B cell (primary cell): ENCODE measurements around the gene RSPH1. TPM values are rescaled to one million over a fixed set of nuclear protein-coding genes. Genes with fewer than 3 reads are reported as not detected.

Source experiments
- ATAC-seq: fragments of 200-7000 bp; cut with Tn5 transposase; one replicate; pipeline ENCODE4 v1.10.0; 2021; ENCODE audit warnings: low read depth, mild to moderate bottlenecking, moderate number of reproducible peaks, moderate library complexity
- CTCF ChIA-PET: fragments of 350-600 bp; sonication (Branson Sonifier 250); formaldehyde crosslinking; loops from one replicate; lab custom pipeline; 2021; ENCODE audit warnings: antibody characterized with exemption, inconsistent platforms; lab: Charles Lee
- POLR2A ChIA-PET: fragments of 350-600 bp; sonication (Branson Sonifier 250); formaldehyde crosslinking; loops from one replicate; lab custom pipeline; 2021; ENCODE audit warnings: antibody characterized with exemption; lab: Charles Lee
- DNase-seq: peaks from one replicate; pipeline ENCODE4 v3.0.0; 2013
- H2AFZ ChIP-seq: 2 replicates; pipeline ENCODE4 v1.6.1; 2012; ENCODE audit warnings: mild to moderate bottlenecking, low read depth, low read length; ENCODE audit not compliant: insufficient read depth, poor library complexity, severe bottlenecking
- H3K27ac ChIP-seq, 2 donors: 1 replicate in 1 of 2; 2 replicates in 1 of 2; pipeline ENCODE4 v1.5.1; 2012 to 2013; ENCODE audit warnings: low read length in 2 of 2, mild to moderate bottlenecking in 2 of 2, moderate library complexity in 1 of 2
- H3K27me3 ChIP-seq, 4 experiments: fragments of 200-600 bp in 1 of 4; sonication (generic) in 1 of 4; replicated peaks in 1 of 4; 1 replicate in 2 of 4; 2 replicates in 2 of 4; pipeline versions ENCODE4 v1.6.1 to v1.7.0; 2013 to 2016; ENCODE audit warnings: low read length in 3 of 4, mild to moderate bottlenecking in 2 of 4, mixed read lengths in 1 of 4, moderate library complexity in 1 of 4; ENCODE audit not compliant: insufficient read depth in 4 of 4, control insufficient read depth in 3 of 4; ENCODE audit errors: control extremely low read depth in 1 of 4
- H3K36me3 ChIP-seq, 2 experiments: replicated peaks in 1 of 2; 1 replicate in 1 of 2; 2 replicates in 1 of 2; pipeline versions ENCODE4 v1.6.1 to v1.7.1; 2013; ENCODE audit warnings: low read length in 1 of 2; ENCODE audit not compliant: insufficient read depth in 2 of 2, control insufficient read depth in 1 of 2; ENCODE audit errors: control extremely low read depth in 1 of 2, extremely low read depth in 1 of 2
- H3K4me1 ChIP-seq, 2 donors: fragments of 200-600 bp in 1 of 2; sonication (generic) in 1 of 2; 1 replicate in 1 of 2; 2 replicates in 1 of 2; pipeline versions ENCODE4 v1.5.1 to v1.6.1; 2013 to 2017; ENCODE audit warnings: low read length in 2 of 2; ENCODE audit not compliant: control insufficient read depth in 2 of 2, insufficient read depth in 2 of 2
- H3K4me2 ChIP-seq: replicated peaks from 2 replicates; pipeline ENCODE3; 2012; ENCODE audit warnings: mild to moderate bottlenecking, low read depth, low read length; ENCODE audit not compliant: poor library complexity, severe bottlenecking
- H3K4me3 ChIP-seq, 5 experiments: fragments of 200-600 bp in 1 of 5; sonication (generic) in 1 of 5; 1 replicate in 3 of 5; 2 replicates in 2 of 5; pipeline versions ENCODE4 v1.5.1 to v1.7.0; 2011 to 2016; ENCODE audit warnings: low read length in 4 of 5, mild to moderate bottlenecking in 4 of 5, low read depth in 2 of 5, control low read depth in 1 of 5, moderate library complexity in 1 of 5; ENCODE audit not compliant: insufficient read depth in 1 of 5; ENCODE audit errors: control extremely low read depth in 1 of 5, extremely low read depth in 1 of 5
- H3K79me2 ChIP-seq: fragments of 200-600 bp; sonication (generic); one replicate; pipeline ENCODE4 v1.6.0; 2016; ENCODE audit warnings: low read length; ENCODE audit not compliant: control insufficient read depth, insufficient read depth
- H3K9ac ChIP-seq: fragments of 200-600 bp; sonication (generic); 2 replicates; pipeline ENCODE4 v1.6.1; 2017; ENCODE audit warnings: mild to moderate bottlenecking, low read length, moderate library complexity
- H3K9me3 ChIP-seq, 3 donors: one replicate each; pipeline versions ENCODE4 v1.6.1 to v1.7.1; 2013; ENCODE audit warnings: low read length in 2 of 3; ENCODE audit not compliant: control insufficient read depth in 2 of 3, insufficient read depth in 1 of 3; ENCODE audit errors: control extremely low read depth in 1 of 3
- H4K20me1 ChIP-seq: 2 replicates; pipeline ENCODE4 v1.6.0; 2012; ENCODE audit warnings: mild to moderate bottlenecking, low read length; ENCODE audit not compliant: insufficient read depth, control insufficient read depth, poor library complexity, severe bottlenecking
- H3K27ac Mint-ChIP-seq: one replicate; pipeline ENCODE4 v1.8.0; 2021; ENCODE audit warnings: mixed read lengths
- H3K27me3 Mint-ChIP-seq: one replicate; pipeline ENCODE4 v1.8.0; 2021; ENCODE audit warnings: mixed read lengths
- H3K4me1 Mint-ChIP-seq: one replicate; pipeline ENCODE4 v1.8.0; 2021; ENCODE audit warnings: mixed read lengths
- H3K4me3 Mint-ChIP-seq: one replicate; pipeline ENCODE4 v1.8.0; 2021; ENCODE audit warnings: mixed read lengths
- H3K9me3 Mint-ChIP-seq: one replicate; pipeline ENCODE4 v1.8.0; 2022; ENCODE audit warnings: mixed read lengths; ENCODE audit not compliant: insufficient read depth
- EZH2 ChIP-seq: IDR thresholded peaks from 2 replicates; pipeline ENCODE4 v1.6.1; 2012; ENCODE audit warnings: borderline replicate concordance, low read depth, mild to moderate bottlenecking, moderate library complexity, low read length; ENCODE audit not compliant: insufficient read depth, poor library complexity, severe bottlenecking
- WGBS: methylation state at CpG from one replicate; pipeline ENCODE4 v1.1.5; 2013; ENCODE audit warnings: missing lambda C conversion rate; ENCODE audit not compliant: insufficient coverage; 5-methylcytosine and 5-hydroxymethylcytosine counted together
- intact Hi-C: fragments of 100-400 bp; cut with micrococcal nuclease; formaldehyde crosslinking; loops from one replicate; pipeline ENCODE4 v1.10.0; 2022
- polyA plus RNA-seq: library from polyadenylated mRNA; depleted of rRNA; stranded (reverse); fragments of >200 nt; gene quantifications from 2 replicates; pipeline ENCODE4 v1.2.3, GENCODE V29; 2012
- total RNA-seq, 2 donors: library from RNA; stranded (reverse); fragments of 120-200 nt in 1 of 2; gene quantifications; 1 replicate in 1 of 2; 2 replicates in 1 of 2; pipeline versions ENCODE4 v1.2.3 to v1.2.4, GENCODE V29; 2013 to 2022
- TF ChIP-seq, protein P1 (sequence below): fragments of 200-600 bp; IDR thresholded peaks from one replicate; pipeline ENCODE4 v1.8.0; 2022; ENCODE audit warnings: antibody characterized with exemption, mild to moderate bottlenecking

The RSPH1 gene
- total and polyA plus RNA-seq, 2 donors (not counting 1 experiment from before 2014, with no cell fraction given), result 0.10 to 0.64 TPM

DNA sequence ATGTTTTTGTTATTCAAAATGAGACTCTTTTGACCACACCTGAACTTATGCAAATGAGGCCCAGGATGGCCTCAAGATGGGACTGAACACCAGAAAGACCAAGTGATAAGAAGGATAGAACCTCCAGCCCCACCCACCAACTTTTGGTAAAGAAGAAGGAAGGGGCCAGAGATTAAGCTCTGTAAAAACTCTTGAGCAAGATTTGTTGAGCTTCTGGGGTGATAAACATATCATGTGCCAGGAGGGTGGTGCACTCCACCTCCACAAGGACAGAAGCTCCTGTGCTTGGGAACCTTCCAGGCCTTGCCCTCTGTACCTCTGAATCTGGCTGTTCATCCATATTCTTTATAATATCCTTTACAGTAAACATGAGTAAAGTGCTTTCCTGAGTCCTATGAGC is 5.3 kb downstream of the RSPH1 start:
- no peak overlapping the region for H3K4me2 ChIP-seq
- no peaks in the 10 kb centered on the region for H3K9me3 Mint-ChIP-seq
- H3K4me1 ChIP-seq, result peaks cover 4% of the 10 kb centered on the region in 2 donors
- no peak overlapping the region for H2AFZ ChIP-seq
- H3K27ac Mint-ChIP-seq, result no peak overlapping the region
- CTCF ChIA-PET, result interaction anchor here (1.4 kb wide), 1 partner anchor 46 kb away, joined by 5 read pairs; no protein-coding TSS in a partner anchor
- no peak for DNase-seq
- no peaks in the 10 kb centered on the region for H3K36me3 ChIP-seq
- TF ChIP-seq, protein P1, sequence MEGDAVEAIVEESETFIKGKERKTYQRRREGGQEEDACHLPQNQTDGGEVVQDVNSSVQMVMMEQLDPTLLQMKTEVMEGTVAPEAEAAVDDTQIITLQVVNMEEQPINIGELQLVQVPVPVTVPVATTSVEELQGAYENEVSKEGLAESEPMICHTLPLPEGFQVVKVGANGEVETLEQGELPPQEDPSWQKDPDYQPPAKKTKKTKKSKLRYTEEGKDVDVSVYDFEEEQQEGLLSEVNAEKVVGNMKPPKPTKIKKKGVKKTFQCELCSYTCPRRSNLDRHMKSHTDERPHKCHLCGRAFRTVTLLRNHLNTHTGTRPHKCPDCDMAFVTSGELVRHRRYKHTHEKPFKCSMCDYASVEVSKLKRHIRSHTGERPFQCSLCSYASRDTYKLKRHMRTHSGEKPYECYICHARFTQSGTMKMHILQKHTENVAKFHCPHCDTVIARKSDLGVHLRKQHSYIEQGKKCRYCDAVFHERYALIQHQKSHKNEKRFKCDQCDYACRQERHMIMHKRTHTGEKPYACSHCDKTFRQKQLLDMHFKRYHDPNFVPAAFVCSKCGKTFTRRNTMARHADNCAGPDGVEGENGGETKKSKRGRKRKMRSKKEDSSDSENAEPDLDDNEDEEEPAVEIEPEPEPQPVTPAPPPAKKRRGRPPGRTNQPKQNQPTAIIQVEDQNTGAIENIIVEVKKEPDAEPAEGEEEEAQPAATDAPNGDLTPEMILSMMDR, result no peak
- no peak overlapping the region for H3K9ac ChIP-seq
- H3K27me3 Mint-ChIP-seq, result peaks cover 17% of the 10 kb centered on the region
- no peak overlapping the region for H3K27ac ChIP-seq
- POLR2A ChIA-PET, result no interaction called here
- peaks cover 0 to 23% (median 0%) of the 10 kb centered on the region in 4 experiments for H3K27me3 ChIP-seq
- peaks cover 0 to 9% (median 0%) of the 10 kb centered on the region in 3 donors for H3K9me3 ChIP-seq
- no peaks in the 10 kb centered on the region for H4K20me1 ChIP-seq
- H3K4me1 Mint-ChIP-seq, result peaks cover 3% of the 10 kb centered on the region
- H3K4me3 ChIP-seq, result no peak overlapping the region
- no peak overlapping the region for H3K4me3 Mint-ChIP-seq
- H3K79me2 ChIP-seq, result no peaks in the 10 kb centered on the region
- intact Hi-C loops, result no loop called here
- ATAC-seq, result no peak

DNA sequence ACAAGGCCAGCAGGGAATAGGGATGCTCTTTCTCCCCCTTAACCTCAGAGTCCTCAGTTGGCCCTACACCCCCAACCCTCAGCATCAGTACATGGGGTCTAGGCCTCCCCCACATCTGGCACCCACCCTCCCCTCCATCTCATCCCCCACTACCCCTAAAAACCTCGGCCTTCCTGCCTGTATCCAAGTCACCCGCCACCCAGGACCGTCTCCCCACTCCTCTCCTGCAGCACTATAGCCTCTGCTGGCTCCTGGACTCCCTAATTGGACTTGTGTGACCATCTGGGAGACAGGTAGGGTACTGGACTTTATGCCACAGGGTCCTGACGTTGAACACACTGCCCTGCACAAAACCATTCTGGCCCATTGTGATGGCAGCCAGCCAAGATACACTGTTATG is 6.0 kb downstream of the RSPH1 start:
- whole genome bisulfite sequencing, result no CpG with 5 or more reads among the region's 4 CpGs
- H3K4me1 ChIP-seq, result no peaks in the 10 kb centered on the region
- no peak overlapping the region for H3K4me3 Mint-ChIP-seq
- no peaks in the 10 kb centered on the region for H3K9me3 Mint-ChIP-seq
- intact Hi-C loops, result no loop called here
- H3K27ac ChIP-seq, result no peak overlapping the region
- TF ChIP-seq EZH2, result no peak
- no peak overlapping the region for H3K4me2 ChIP-seq
- H3K27me3 Mint-ChIP-seq, result peaks cover 19% of the 10 kb centered on the region
- H4K20me1 ChIP-seq, result no peaks in the 10 kb centered on the region
- H3K27ac Mint-ChIP-seq, result no peak overlapping the region
- H3K27me3 ChIP-seq, result peaks cover 0 to 20% (median 0%) of the 10 kb centered on the region in 4 experiments
- H3K79me2 ChIP-seq, result no peaks in the 10 kb centered on the region
- peaks cover 0 to 10% (median 0%) of the 10 kb centered on the region in 3 donors for H3K9me3 ChIP-seq
- no peak overlapping the region for H3K4me3 ChIP-seq
- no peaks in the 10 kb centered on the region for H3K4me1 Mint-ChIP-seq
- ChIA-PET POLR2A (no interaction called here), CTCF (interaction anchor here (1.4 kb wide), 1 partner anchor 46 kb away, joined by 5 read pairs; no protein-coding TSS in a partner anchor)
- H3K36me3 ChIP-seq, result no peaks in the 10 kb centered on the region
- no peak for ATAC-seq
- DNase-seq, result no peak
- H2AFZ ChIP-seq, result no peak overlapping the region
- H3K9ac ChIP-seq, result no peak overlapping the region
